AG20443 (cell line): ENCODE measurements around the gene YIPF2.
"Not testable (repeated sequence)": the region's sequence is repeated elsewhere in the genome, so short reads cannot be mapped to it uniquely, and the experiment has no call there.

Source experiments
- DNase-seq: peaks from one replicate; pipeline ENCODE4 v3.0.0; 2012; ENCODE audit warnings: low spot score, mixed read lengths

Gene YIPF2

GRCh38 chr19:10928563-10929401, at the start of gene YIPF2, which contains the start of gene TIMM29:
Gene YIPF2 (minus strand): TSS chr19:10928639. CDS start chr19:10928410, 229 bp downstream.
Gene TIMM29 (plus strand): TSS chr19:10928811. CDS start chr19:10928823, 12 bp downstream.
- peak; percentile 97 for DNase-seq

GRCh38 chr19:10977742-10978092, 49.3 kb upstream of the YIPF2 start:
- DNase-seq = no peak

GRCh38 chr19:10976131-10976892, 47.9 kb upstream of the YIPF2 start:
- DNase-seq = no peak

- peak; percentile 84 for DNase-seq
These were observed 47.1 kb upstream of the YIPF2 start for GRCh38 chr19:10975374-10976130.

GRCh38 chr19:10971107-10971726, 42.8 kb upstream of the YIPF2 start:
- no peak for DNase-seq

GRCh38 chr19:10968527-10969135, 40.2 kb upstream of the YIPF2 start:
- no peak for DNase-seq

GRCh38 chr19:10966809-10967208, 38.4 kb upstream of the YIPF2 start:
- no peak for DNase-seq

- DNase-seq = no peak
These were observed 37.0 kb upstream of the YIPF2 start for GRCh38 chr19:10965398-10965797.

- no peak for DNase-seq
These were observed 36.5 kb upstream of the YIPF2 start for GRCh38 chr19:10964903-10965302.

GRCh38 chr19:10963865-10964264, 35.4 kb upstream of the YIPF2 start:
- no peak for DNase-seq

GRCh38 chr19:10962863-10963262, 34.4 kb upstream of the YIPF2 start:
- no peak for DNase-seq

- no peak for DNase-seq
These were observed 32.8 kb upstream of the YIPF2 start for GRCh38 chr19:10961073-10961860.

GRCh38 chr19:10960314-10961072, 32.1 kb upstream of the YIPF2 start, which contains the start of gene SMARCA4:
Gene SMARCA4 (plus strand): TSS chr19:10961030. CDS start chr19:10984152, 23,122 bp downstream.
- DNase-seq = peak; percentile 100

GRCh38 chr19:10959277-10959968, 31.0 kb upstream of the YIPF2 start:
- not testable (repeated sequence) for DNase-seq

- DNase-seq = no peak
These were observed 24.4 kb upstream of the YIPF2 start for GRCh38 chr19:10952809-10953208.

GRCh38 chr19:10946958-10947657, 18.7 kb upstream of the YIPF2 start:
- peak; percentile 35 for DNase-seq

GRCh38 chr19:10945264-10945663, 16.8 kb upstream of the YIPF2 start:
- DNase-seq = no peak

- not testable (repeated sequence) for DNase-seq
These were observed 15.0 kb upstream of the YIPF2 start for GRCh38 chr19:10943412-10943811.
